Measurements from ENCODE around the gene AHSG.

DNA sequence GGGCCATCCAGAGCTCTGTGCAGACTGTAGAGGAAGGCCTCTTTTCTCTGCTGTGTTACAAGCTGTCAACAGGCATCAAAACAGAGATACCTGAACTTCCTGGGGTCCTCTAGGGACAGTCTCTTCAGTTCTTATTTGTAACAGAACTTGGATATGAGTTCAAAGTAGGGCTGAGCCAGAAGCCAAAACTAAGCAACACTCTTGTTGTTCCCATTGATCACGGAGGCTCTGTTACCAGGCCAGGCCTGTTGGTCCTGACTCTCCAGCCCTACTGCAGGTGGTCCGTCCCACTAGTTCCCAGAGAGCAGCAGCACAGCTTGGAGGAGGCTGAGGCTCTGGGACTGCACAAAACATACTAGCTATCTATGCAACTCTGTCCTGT lies 13.1 kb upstream of the AHSG start:
- TF ChIP-seq, protein P1, sequence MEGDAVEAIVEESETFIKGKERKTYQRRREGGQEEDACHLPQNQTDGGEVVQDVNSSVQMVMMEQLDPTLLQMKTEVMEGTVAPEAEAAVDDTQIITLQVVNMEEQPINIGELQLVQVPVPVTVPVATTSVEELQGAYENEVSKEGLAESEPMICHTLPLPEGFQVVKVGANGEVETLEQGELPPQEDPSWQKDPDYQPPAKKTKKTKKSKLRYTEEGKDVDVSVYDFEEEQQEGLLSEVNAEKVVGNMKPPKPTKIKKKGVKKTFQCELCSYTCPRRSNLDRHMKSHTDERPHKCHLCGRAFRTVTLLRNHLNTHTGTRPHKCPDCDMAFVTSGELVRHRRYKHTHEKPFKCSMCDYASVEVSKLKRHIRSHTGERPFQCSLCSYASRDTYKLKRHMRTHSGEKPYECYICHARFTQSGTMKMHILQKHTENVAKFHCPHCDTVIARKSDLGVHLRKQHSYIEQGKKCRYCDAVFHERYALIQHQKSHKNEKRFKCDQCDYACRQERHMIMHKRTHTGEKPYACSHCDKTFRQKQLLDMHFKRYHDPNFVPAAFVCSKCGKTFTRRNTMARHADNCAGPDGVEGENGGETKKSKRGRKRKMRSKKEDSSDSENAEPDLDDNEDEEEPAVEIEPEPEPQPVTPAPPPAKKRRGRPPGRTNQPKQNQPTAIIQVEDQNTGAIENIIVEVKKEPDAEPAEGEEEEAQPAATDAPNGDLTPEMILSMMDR (IDR thresholded peaks at IDR 0.05): no peak
- no peak for TF ChIP-seq ZFX (IDR thresholded peaks at IDR 0.05; ENCODE audit: borderline replicate concordance)

All from 22Rv1 (cell line).